IPS DF 4.7 (cell line): Measurements from ENCODE around the gene KRT1.

Experiments used
- DNase-seq: peaks from one replicate; pipeline ENCODE4 v3.0.0-alpha.2; 2013; ENCODE audit warnings: low spot score; ENCODE audit errors: extremely low read depth

KRT1 gene

GRCh38 chr12:52699373-52699772 lies 19.2 kb upstream of the KRT1 start:
- no peak for DNase-seq

DNA sequence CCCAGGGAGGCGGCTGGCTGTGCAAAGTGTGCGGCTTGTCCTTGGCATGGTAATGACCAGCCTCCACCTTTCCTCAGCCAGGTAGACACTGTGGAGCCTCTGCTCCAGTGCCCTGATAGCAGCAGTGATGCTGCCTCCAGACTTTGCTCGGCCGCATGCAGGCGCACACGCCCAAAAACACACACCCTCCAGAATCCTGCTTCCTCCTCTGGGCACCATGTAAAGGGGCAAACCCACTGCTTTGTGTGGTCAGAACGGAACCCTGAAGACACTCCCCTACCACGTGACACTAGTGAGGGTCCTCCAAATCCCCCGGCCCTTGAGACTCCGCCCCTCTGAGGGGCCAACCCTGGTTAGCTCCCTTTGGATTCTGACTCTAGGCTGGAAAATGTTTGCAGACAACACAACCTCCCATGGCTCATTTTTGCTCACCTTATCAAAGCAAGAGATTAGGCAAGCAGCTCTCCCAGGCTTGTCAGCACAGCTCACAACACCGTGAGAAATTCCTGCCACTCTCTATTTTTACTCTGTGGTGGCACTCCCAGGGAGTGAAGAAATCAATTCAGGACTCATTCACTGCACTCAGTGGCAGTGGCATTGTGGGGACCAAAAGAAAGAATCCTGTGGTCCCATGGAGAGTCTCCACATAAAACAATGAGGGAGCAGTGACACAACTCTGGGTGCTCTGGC lies 18.6 kb upstream of the KRT1 start:
- DNase-seq, result no peak

DNA sequence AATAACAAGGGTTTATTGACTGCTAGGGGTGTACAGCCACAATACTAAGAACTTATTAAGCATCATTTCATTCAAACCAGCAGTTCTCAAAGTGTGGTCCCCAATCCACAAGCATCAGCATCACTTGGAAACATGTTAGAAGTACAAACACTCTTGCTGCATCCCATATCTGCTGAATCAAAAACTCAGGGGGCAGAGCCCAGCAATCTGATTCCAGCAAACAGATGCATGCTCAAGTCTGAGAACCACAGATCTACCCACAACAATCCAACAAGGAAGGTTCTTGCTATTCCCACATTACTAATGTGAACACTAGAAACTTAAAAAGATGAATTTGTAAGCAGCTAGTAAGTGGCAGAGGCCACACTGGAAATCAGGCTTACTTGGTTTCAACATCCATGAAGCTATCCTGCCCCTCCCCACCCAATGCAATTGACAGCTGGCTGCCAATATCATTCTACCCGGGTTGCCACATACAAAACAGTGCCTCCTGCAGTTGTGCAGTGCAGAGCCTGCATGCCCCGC lies 16.9 kb upstream of the KRT1 start:
- DNase-seq, result no peak

GRCh38 chr12:52696588-52696987 lies 16.4 kb upstream of the KRT1 start:
- DNase-seq, result no peak

DNA sequence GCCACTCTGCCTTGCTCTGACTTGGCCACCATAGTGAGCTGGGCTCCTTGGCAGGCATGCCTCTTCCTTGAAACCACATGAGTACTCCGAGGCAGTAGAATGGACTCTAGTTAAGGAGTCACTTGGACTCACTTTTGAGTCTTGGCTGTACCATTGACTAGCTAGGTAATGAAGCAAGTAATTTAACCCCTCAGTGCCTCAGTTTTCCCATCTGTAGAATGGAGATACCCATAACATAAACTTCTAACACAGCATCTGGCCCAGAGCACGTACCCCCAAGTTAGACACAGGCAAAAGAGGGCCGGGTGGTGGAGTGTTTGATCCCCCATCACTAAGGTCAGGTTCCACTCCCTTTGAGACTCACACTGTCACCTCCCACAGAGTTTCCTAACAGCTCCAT lies 14.8 kb upstream of the KRT1 start:
- DNase-seq, result no peak

GRCh38 chr12:52694151-52694550 lies 13.9 kb upstream of the KRT1 start:
- DNase-seq, result no peak

GRCh38 chr12:52693261-52693660 lies 13.1 kb upstream of the KRT1 start:
- DNase-seq, result no peak

DNA sequence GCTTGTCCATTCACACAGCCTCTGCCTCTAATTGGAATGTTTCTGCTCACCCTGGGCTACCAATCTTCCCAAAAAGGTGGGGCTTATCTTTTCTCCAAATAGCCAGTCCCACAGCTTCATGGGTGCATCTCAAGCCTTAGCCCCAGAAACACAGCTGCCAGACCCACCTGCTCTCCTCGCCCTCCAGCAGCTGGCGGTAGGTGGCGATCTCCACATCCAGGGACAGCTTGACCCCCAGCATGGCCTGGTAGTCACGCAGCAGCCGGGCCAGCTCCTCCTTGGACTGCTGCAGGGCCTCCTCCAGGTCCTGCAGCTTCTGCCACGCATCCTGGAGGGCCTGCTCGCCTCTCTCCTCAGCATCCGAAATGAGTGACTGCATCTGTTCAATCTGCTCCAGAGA lies 12.0 kb upstream of the KRT1 start:
- no peak for DNase-seq

DNA sequence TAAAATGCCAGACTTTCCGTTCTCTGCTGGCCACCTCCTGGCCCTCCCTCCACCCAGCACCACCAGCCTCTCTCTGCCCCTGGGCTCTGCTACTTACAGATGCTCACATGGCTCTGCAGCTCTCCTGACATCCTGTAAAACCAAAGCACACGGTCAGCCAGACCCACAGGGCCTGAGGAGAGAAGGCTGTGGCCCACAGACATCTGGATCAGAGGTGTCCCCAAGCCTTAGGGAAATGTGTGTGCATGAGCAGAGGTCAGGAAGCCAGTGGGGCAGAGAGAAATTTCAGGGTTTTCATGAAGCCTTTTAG lies 11.6 kb upstream of the KRT1 start:
- no peak for DNase-seq

DNA sequence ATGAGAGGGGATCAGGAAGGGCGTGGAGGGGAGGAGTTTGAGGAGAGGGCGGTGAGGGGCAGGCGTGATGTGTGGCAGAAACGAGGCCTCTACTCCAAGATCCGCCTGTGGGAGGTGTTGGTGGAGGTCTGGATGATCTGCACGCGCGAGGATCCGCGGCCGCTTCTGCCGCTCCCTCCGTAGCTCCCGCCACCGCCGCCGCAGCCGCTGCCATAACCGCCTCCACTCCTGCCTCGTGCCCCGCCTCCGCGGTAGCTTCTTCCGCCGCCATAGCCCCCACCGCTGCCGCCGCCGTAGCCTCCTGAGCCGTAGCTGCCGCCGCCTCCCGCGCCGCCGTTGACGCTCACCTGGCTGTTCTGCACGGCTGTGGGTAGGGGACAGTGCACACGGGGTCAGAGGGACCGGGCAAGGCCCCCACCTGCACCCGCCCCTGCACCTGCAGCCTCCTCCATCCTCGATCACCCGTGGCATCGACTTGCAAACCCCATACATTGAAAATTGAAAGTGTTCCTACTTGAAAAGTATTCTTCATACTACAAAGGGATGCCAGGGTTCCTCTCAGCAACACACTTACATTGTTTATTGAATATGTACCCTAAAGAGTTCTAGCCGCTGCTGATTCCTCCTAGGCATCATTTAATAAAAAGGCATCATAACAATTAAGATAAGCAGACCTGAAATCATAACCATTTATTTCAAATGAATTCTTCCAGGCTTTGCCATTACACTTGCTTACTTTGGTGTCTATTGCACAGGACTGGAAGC lies 11.1 kb upstream of the KRT1 start:
- DNase-seq, result no peak

- no peak for DNase-seq
Observed at GRCh38 chr12:52690351-52691075, 10.3 kb upstream of the KRT1 start.

GRCh38 chr12:52689936-52690335 lies 9.7 kb upstream of the KRT1 start:
- DNase-seq, result no peak

GRCh38 chr12:52689239-52689638 lies 9.0 kb upstream of the KRT1 start:
- no peak for DNase-seq

GRCh38 chr12:52688481-52688880 lies 8.3 kb upstream of the KRT1 start:
- no peak for DNase-seq

- DNase-seq, result no peak
Observed at GRCh38 chr12:52687497-52688385, 7.5 kb upstream of the KRT1 start.

GRCh38 chr12:52686756-52687487 lies 6.7 kb upstream of the KRT1 start:
- DNase-seq, result no peak

DNA sequence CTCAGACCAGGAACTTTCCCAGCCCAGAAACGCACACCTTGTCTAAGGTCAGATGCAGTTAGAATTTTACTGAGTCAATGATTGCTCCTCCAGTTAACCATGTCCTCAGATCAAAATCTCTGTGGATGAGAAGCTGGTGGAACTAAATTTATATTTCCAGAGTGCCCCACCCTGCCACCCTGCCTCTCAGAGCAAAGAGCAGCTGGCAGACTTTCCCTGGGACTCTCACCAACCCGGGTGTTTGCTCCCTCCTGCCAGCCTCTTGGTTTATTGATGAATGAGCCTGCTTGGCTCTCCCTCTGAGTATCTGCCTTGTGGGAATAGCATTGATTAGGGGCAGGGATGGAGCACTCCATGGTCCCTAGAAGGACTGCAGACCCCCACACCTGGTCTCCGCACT lies 5.9 kb upstream of the KRT1 start:
- no peak for DNase-seq

GRCh38 chr12:52685406-52685890 lies 5.2 kb upstream of the KRT1 start:
- no peak for DNase-seq

- no peak for DNase-seq
Observed at GRCh38 chr12:52684431-52684830, 4.2 kb upstream of the KRT1 start.

DNA sequence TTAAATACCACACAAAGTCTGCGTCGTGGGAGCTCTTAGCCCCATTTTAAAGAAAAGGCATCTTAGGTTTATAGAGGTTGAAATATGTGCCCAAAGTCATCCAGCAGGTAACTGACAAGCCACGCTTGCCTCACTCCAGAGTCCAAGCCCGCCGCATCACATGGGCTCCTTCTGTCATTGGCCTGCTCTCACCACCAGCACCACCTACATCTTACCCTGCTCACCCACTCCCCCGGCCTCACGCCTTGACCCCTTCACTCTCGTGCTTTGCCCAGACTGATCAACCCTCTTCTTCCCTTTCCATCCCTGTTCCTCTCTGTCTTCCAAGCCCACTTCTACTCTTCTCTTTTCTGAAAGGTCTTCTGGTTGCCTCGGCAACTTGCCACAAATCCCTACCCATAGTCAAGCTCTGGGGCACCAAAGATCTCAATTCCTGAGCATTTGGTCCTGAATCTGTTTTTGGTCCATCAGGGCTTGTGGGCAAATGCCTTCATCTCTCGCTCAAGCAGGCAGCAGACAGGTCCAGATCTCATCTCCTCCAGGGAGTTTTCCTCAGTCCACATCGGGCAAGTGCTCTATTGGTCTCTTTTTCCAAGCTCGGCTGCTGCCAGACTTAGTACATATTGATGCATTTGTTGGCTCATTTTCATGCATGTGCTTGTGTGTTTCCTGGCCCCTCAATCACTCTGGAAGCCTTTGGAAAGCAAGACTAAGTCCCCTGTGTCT lies 3.5 kb upstream of the KRT1 start:
- DNase-seq, result no peak
